ENCODE data around the gene SZRD1.

DNA sequence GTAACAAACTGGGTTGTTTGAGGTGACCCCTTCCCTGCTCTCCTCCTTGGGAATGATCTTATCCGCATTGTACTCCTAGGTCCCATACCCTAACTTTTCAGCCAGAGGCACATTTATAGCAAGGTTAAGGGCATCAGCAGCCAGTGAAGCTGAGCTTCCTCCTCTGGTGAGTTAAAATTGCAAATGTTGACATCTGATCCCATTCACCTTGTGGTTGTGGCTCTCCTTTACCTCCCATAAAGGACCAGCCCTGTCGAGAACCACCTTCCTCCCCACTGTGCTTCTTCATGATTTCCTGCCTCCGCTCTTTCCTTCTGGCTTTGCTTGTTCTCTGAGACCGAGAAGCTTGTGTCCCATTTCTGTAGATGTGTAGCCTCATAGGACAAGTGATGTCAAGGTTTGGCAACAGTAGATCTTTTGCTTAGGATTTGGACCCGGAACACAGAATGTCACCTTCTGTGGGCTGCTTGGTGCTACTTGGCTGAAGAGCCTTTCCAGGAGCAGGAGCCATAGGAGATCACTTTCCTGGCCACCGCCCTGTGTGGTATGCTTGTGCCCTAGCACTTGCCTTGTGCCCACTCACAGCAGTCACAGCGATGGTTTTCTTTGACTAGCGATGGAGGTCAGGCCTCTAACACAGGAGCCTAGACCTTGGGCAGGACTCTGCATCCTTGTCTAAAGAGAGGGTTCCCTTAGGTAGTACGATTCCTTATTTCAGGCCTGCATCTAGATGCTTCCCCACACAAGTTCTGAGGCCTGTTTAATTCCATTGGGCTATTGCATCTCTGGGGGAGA lies 18.8 kb downstream of the SZRD1 start:
- TF ChIP-seq, protein P1, sequence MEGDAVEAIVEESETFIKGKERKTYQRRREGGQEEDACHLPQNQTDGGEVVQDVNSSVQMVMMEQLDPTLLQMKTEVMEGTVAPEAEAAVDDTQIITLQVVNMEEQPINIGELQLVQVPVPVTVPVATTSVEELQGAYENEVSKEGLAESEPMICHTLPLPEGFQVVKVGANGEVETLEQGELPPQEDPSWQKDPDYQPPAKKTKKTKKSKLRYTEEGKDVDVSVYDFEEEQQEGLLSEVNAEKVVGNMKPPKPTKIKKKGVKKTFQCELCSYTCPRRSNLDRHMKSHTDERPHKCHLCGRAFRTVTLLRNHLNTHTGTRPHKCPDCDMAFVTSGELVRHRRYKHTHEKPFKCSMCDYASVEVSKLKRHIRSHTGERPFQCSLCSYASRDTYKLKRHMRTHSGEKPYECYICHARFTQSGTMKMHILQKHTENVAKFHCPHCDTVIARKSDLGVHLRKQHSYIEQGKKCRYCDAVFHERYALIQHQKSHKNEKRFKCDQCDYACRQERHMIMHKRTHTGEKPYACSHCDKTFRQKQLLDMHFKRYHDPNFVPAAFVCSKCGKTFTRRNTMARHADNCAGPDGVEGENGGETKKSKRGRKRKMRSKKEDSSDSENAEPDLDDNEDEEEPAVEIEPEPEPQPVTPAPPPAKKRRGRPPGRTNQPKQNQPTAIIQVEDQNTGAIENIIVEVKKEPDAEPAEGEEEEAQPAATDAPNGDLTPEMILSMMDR (IDR thresholded peaks at IDR 0.05): no peak
- TF ChIP-seq POLR2A (IDR thresholded peaks at IDR 0.05): no peak
- TF ChIP-seq POLR2AphosphoS5 (IDR thresholded peaks at IDR 0.05): no peak
